Endothelial cell of umbilical vein (primary cell): ENCODE results near the gene ARHGAP28. TPM values are rescaled to one million over a fixed set of nuclear protein-coding genes. Genes with fewer than 3 reads are reported as not detected.

Experiments
- BruUV-seq: library from RNA; stranded (reverse); fragments of 400-500 nt; replicated peaks from 2 replicates; lab custom pipeline; 2021; lab: Mats Ljungman, UMichigan
- CTCF ChIA-PET: fragments of 300-600, 350-600 bp; sonication (Branson Sonifier 250); formaldehyde crosslinking; loops from one replicate; lab custom pipeline; 2021; ENCODE audit warnings: antibody characterized with exemption, inconsistent platforms; lab: Charles Lee
- POLR2A ChIA-PET: fragments of 300-600, 350-600 bp; sonication (Branson Sonifier 250); formaldehyde crosslinking; loops from one replicate; lab custom pipeline; 2021; ENCODE audit warnings: antibody characterized with exemption, inconsistent platforms; lab: Charles Lee
- DNase-seq: peaks from one replicate; pipeline ENCODE4 v3.0.0-alpha.2; 2011; ENCODE audit warnings: low read depth, low spot score
- FAIRE-seq: peaks from 2 replicates; lab custom pipeline; 2011; peaks lifted over from hg19 to GRCh38; lab: Jason Lieb, UNC
- H2AFZ ChIP-seq: 2 replicates; pipeline ENCODE4 v1.6.0; 2012; ENCODE audit warnings: low read depth, low read length, control low read depth, inconsistent platforms
- H3K27ac ChIP-seq: 2 replicates; pipeline ENCODE4 v1.5.1; 2011; ENCODE audit warnings: low read depth, mild to moderate bottlenecking, control low read depth, low read length, moderate library complexity; ENCODE audit not compliant: insufficient read depth
- H3K27me3 ChIP-seq, 2 experiments: 2 replicates each; pipeline versions ENCODE4 v1.6.0 to v1.6.1; 2011; ENCODE audit warnings: low read length in 2 of 2, mixed read lengths in 1 of 2; ENCODE audit not compliant: control insufficient read depth in 2 of 2, insufficient read depth in 2 of 2
- H3K36me3 ChIP-seq, 2 experiments: 2 replicates in 1 of 2; 3 replicates in 1 of 2; pipeline ENCODE4 v1.5.1; 2011; ENCODE audit warnings: low read length in 2 of 2, mild to moderate bottlenecking in 1 of 2, moderate library complexity in 1 of 2; ENCODE audit not compliant: control insufficient read depth in 2 of 2, insufficient read depth in 2 of 2; ENCODE audit errors: extremely low read depth in 1 of 2
- H3K4me1 ChIP-seq: 3 replicates; pipeline ENCODE4 v1.5.1; 2011; ENCODE audit warnings: mild to moderate bottlenecking, low read length; ENCODE audit not compliant: control insufficient read depth, insufficient read depth; ENCODE audit errors: extremely low read depth
- H3K4me2 ChIP-seq: 2 replicates; pipeline ENCODE4 v1.6.1; 2011; ENCODE audit warnings: low read length, control low read depth, mixed read lengths; ENCODE audit not compliant: insufficient read depth
- H3K4me3 ChIP-seq, 3 experiments: fragments of 200-600 bp in 1 of 3; sonication (generic), shearing (Covaris generic) in 1 of 3; replicated peaks in 1 of 3; 2 replicates each; pipeline ENCODE4 v1.5.1; 2011 to 2016; ENCODE audit warnings: control low read depth in 3 of 3, low read length in 3 of 3, mild to moderate bottlenecking in 2 of 3, inconsistent platforms in 1 of 3, low read depth in 1 of 3, moderate library complexity in 1 of 3; ENCODE audit not compliant: insufficient read depth in 1 of 3
- H3K79me2 ChIP-seq: 2 replicates; pipeline ENCODE4 v1.6.0; 2012; ENCODE audit warnings: low read length, inconsistent platforms; ENCODE audit not compliant: control insufficient read depth, insufficient read depth
- H3K9ac ChIP-seq: replicated peaks from 2 replicates; pipeline ENCODE3; 2011; ENCODE audit warnings: low read length, control low read depth; ENCODE audit not compliant: insufficient read depth; ENCODE audit errors: extremely low read depth
- H3K9me1 ChIP-seq: replicated peaks from 3 replicates; pipeline ENCODE4 v1.6.0; 2011; ENCODE audit warnings: mild to moderate bottlenecking, low read length; ENCODE audit not compliant: control insufficient read depth, insufficient read depth; ENCODE audit errors: extremely low read depth
- H3K9me3 ChIP-seq: replicated peaks from 2 replicates; pipeline ENCODE4 v1.5.1; 2012; ENCODE audit warnings: low read length, inconsistent platforms; ENCODE audit not compliant: control insufficient read depth, insufficient read depth
- H4K20me1 ChIP-seq: replicated peaks from 2 replicates; pipeline ENCODE3; 2011; ENCODE audit warnings: mild to moderate bottlenecking, low read length; ENCODE audit not compliant: control insufficient read depth, insufficient read depth; ENCODE audit errors: extremely low read depth
- CTCF ChIP-seq, 2 donors: IDR thresholded peaks; 1 replicate in 1 of 2; 2 replicates in 1 of 2; pipeline ENCODE4 v1.5.1; 2011; ENCODE audit warnings: low read length in 2 of 2, mild to moderate bottlenecking in 2 of 2, moderate library complexity in 2 of 2, control low read depth in 1 of 2, inconsistent platforms in 1 of 2, low read depth in 1 of 2; ENCODE audit not compliant: insufficient read depth in 1 of 2; ENCODE audit errors: extremely low read depth in 1 of 2
- EZH2 ChIP-seq: IDR thresholded peaks from 2 replicates; pipeline ENCODE4 v1.6.1; 2012; ENCODE audit warnings: borderline replicate concordance, low read depth, mild to moderate bottlenecking, moderate library complexity, low read length, inconsistent platforms; ENCODE audit not compliant: severe bottlenecking
- FOS ChIP-seq: IDR thresholded peaks from 2 replicates; pipeline ENCODE4 v1.6.1; 2011; ENCODE audit warnings: mild to moderate bottlenecking, low read length, moderate library complexity, borderline replicate concordance; ENCODE audit not compliant: insufficient read depth
- GATA2 ChIP-seq: IDR thresholded peaks from 2 replicates; pipeline ENCODE4 v1.7.0; 2011; ENCODE audit warnings: low read depth, mild to moderate bottlenecking, moderate library complexity, mixed read lengths, low read length; ENCODE audit not compliant: insufficient read length, insufficient read depth
- JUN ChIP-seq: IDR thresholded peaks from 2 replicates; pipeline ENCODE4 v1.6.1; 2011; ENCODE audit warnings: borderline replicate concordance, low read depth; ENCODE audit not compliant: insufficient read length, insufficient read depth
- MYC ChIP-seq: IDR thresholded peaks from one replicate; pipeline ENCODE4 v1.6.1; 2011; ENCODE audit warnings: mild to moderate bottlenecking, low read depth, low read length
- POLR2A ChIP-seq: IDR thresholded peaks from 2 replicates; pipeline ENCODE4 v1.6.1; 2012; ENCODE audit warnings: low read depth, mild to moderate bottlenecking, control low read depth, low read length
- POLR2AphosphoS5 ChIP-seq: IDR thresholded peaks from 2 replicates; pipeline ENCODE4 v1.6.1; 2012; ENCODE audit warnings: low read depth, mild to moderate bottlenecking, control low read depth, low read length, moderate library complexity; ENCODE audit not compliant: insufficient read depth
- dilution Hi-C: fragments of 300-500 bp; cut with MboI; formaldehyde crosslinking; loops from one replicate; pipeline ENCODE4 v1.15.0; 2019; ENCODE audit warnings: low sequenced_read_pairs; ENCODE audit not compliant: extremely low pct_ligation_motif_present
- intact Hi-C: fragments of 100-400 bp; cut with micrococcal nuclease; formaldehyde crosslinking; loops from one replicate; pipeline ENCODE4 v1.10.0; 2022
- polyA plus RNA-seq, 4 experiments: library from polyadenylated mRNA; depleted of rRNA in 3 of 4; stranded (reverse) in 3 of 4; unstranded in 1 of 4; fragments of >200 nt; gene quantifications; 2 replicates each; pipeline versions ENCODE4 v1.2.1 to v1.2.3, GENCODE V29; 2011 to 2012; ENCODE audit warnings: missing spikeins in 1 of 4
- total RNA-seq: library from RNA; stranded (reverse); gene quantifications from 2 replicates; pipeline ENCODE4 v1.2.3, GENCODE V29; 2021
- TF ChIP-seq, protein P1 (sequence below): IDR thresholded peaks from 2 replicates; pipeline ENCODE4 v1.6.1; 2011; ENCODE audit not compliant: insufficient read depth, insufficient read length

ARHGAP28 gene
- total and polyA plus RNA-seq, 2 donors (not counting 3 experiments of a cell fraction or from before 2014, with no cell fraction given): 3.8 to 23.4 TPM

DNA sequence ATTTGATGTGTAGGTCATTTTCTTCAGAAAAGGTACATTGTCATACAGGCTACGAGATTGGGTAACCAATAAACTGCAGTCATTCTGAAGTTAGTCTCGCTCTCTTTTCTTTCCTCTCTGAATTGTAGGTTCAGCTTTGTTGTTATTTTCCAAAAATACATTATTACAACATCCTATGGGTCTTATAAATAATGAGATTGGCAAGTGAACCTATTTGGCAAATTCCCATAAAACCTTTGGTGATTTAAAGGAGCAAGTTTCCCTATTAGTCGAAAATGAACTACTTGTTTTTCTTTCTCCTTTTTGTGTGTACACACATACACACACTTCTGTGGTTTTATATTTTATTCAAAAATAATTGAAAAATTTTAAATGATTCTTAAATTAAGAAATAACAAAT, 67.0 kb downstream of the ARHGAP28 start:
- no peaks in the 10 kb centered on the region for H3K36me3 ChIP-seq
- intact Hi-C loops: no loop called here

More for the DNA sequence above, 67.0 kb downstream of the ARHGAP28 start:
- H3K9ac ChIP-seq: no peak overlapping the region
- H3K27ac ChIP-seq: no peak overlapping the region
- no peak overlapping the region for H2AFZ ChIP-seq
- ChIA-PET POLR2A (no interaction called here), CTCF (interaction anchor here (1.7 kb wide), 1 partner anchor 11 kb away, joined by 5 read pairs; no protein-coding TSS in a partner anchor)
- no peak for DNase-seq
- no peaks in the 10 kb centered on the region for H3K79me2 ChIP-seq
- H3K9me3 ChIP-seq: no peaks in the 10 kb centered on the region
- H3K4me2 ChIP-seq: no peak overlapping the region
- BruUV-seq: no TSS peak
- no peak for TF ChIP-seq GATA2
- TF ChIP-seq CTCF (IDR thresholded peaks at IDR 0.05; ENCODE audit: extremely low read depth in 1 of 2, insufficient read depth in 1 of 2, low read depth in 1 of 2, low read length in 2 of 2): no peak
- TF ChIP-seq, protein P1, sequence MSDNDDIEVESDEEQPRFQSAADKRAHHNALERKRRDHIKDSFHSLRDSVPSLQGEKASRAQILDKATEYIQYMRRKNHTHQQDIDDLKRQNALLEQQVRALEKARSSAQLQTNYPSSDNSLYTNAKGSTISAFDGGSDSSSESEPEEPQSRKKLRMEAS: no peak
- TF ChIP-seq FOS: no peak
- no peak for TF ChIP-seq MYC
- TF ChIP-seq JUN: no peak
- TF ChIP-seq POLR2AphosphoS5: no peak
- no peak for TF ChIP-seq POLR2A
- no peak for TF ChIP-seq EZH2
- H4K20me1 ChIP-seq: no peaks in the 10 kb centered on the region
- no peaks in the 10 kb centered on the region for H3K27me3 ChIP-seq
- H3K4me1 ChIP-seq: peaks cover 4% of the 10 kb centered on the region
- H3K4me3 ChIP-seq: no peak overlapping the region
- no peaks in the 10 kb centered on the region for H3K9me1 ChIP-seq
- dilution Hi-C loops: no loop called here
- no peak for FAIRE-seq
